Activated CD8-positive, alpha-beta memory T cell treated with anti-CD3 and anti-CD28 coated beads, Interleukin-2, amount 10 ng/mL, durations not matched to agents 7 days and 5 days (primary cell): ENCODE measurements around the gene RGP1. TPM values are rescaled to one million over a fixed set of nuclear protein-coding genes. Genes with fewer than 3 reads are reported as not detected.

Source experiments
- ATAC-seq: fragments of 150-1000 bp; cut with Tn5 transposase; one replicate; pipeline ENCODE4 v1.10.0; 2021; ENCODE audit warnings: moderate library complexity
- CTCF ChIA-PET: fragments of 350-600 bp; sonication (Branson Sonifier 250); formaldehyde crosslinking; loops from one replicate; lab custom pipeline; 2021; ENCODE audit warnings: antibody characterized with exemption; lab: Charles Lee
- DNase-seq: peaks from one replicate; pipeline ENCODE4 v3.0.0-alpha.2; 2020
- H3K27ac Mint-ChIP-seq: one replicate; pipeline ENCODE4 v1.8.0; 2021; ENCODE audit warnings: mild to moderate bottlenecking, mixed read lengths
- H3K27me3 Mint-ChIP-seq: one replicate; pipeline ENCODE4 v1.8.0; 2021; ENCODE audit warnings: mixed read lengths
- H3K36me3 Mint-ChIP-seq: one replicate; pipeline ENCODE4 v1.8.0; 2021; ENCODE audit warnings: mild to moderate bottlenecking, mixed read lengths
- H3K4me1 Mint-ChIP-seq: one replicate; pipeline ENCODE4 v1.8.0; 2021; ENCODE audit warnings: mixed read lengths
- H3K4me3 Mint-ChIP-seq: one replicate; pipeline ENCODE4 v1.8.0; 2021; ENCODE audit warnings: mild to moderate bottlenecking, moderate library complexity, mixed read lengths
- H3K9me3 Mint-ChIP-seq: one replicate; pipeline ENCODE4 v1.8.0; 2022; ENCODE audit warnings: low read depth, mixed read lengths
- total RNA-seq, 2 experiments: library from RNA; stranded (reverse); gene quantifications; one replicate each; pipeline ENCODE4 v1.2.3, GENCODE V29; 2021

RGP1 gene, protein sequence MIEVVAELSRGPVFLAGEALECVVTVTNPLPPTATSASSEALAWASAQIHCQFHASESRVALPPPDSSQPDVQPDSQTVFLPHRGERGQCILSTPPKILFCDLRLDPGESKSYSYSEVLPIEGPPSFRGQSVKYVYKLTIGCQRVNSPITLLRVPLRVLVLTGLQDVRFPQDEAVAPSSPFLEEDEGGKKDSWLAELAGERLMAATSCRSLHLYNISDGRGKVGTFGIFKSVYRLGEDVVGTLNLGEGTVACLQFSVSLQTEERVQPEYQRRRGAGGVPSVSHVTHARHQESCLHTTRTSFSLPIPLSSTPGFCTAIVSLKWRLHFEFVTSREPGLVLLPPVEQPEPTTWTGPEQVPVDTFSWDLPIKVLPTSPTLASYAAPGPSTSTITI
- total RNA-seq, result 10 to 100 TPM; 21.0 to 23.6 TPM

DNA sequence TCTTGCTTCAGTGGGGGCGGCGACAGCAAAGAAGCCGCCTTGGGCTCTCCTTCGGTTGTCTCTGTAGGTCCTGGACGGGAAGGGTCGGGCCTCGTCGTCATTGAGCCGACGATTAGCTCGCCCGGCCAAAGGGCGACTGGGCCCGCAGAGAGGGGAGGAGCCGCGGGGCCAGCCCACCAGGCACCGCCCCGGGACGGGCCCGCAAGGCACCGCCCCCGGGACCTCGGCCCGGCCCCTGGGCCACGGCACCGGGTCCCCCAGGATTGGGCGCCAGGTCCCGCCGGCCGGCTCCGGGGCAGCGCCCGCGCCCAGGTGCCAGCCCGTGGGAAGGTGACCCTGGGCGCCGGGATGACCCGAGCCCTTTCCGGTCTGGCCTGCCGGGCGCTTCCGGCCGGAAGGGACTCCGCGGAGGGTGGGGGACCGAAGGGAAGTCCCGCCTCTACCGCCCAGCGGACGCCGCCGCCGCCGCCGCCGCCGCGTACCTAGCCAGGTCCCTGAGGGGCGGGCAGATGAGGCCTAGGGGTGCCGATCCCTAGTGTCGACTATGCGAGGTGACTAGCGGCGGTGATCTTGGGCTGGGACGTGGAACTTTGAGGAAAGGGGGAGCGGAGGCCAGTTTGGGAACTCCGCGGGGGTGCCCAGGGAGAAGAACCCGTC lies at the start of gene RGP1, which contains the start of gene GBA2:
Gene RGP1 (plus strand): TSS at position 430 of the 657 bp plus-strand sequence. CDS start 469 bp downstream, outside the sequence.
Gene GBA2 (minus strand): TSS at position 371 of the 657 bp plus-strand sequence. CDS start 524 bp downstream, outside the sequence.
- no peaks in the 10 kb centered on the region for H3K27me3 Mint-ChIP-seq

DNA sequence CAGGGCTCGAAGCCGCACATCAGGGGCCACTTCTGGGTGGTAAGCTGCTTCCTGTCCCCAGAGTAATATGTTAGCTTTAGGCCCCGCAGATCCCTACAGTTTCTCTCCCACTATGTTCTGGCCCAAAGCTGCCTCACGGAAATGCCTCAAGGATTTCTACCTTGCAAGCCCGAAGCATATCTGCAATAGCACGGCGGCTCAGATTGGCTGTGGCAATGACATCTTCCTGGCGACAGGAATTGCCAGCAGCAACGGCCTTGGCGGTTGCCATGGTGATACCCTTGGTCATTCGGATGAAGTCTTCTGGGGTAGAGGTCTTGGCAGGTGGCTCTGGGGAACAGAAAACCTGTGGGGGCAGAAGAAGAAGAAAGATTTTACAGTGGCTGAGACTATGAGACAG lies 49.1 kb upstream of the RGP1 start:
- no peaks in the 10 kb centered on the region for H3K9me3 Mint-ChIP-seq
- CTCF ChIA-PET, result interaction anchor here (1.2 to 1.7 kb wide), 3 partner anchors 27 to 41 kb away, joined by 4 to 5 read pairs (median 4); partner anchors contain the start of gene CCDC107
- H3K4me3 Mint-ChIP-seq, result no peak overlapping the region
- peaks cover 29% of the 10 kb centered on the region for H3K36me3 Mint-ChIP-seq
- H3K27ac Mint-ChIP-seq, result no peak overlapping the region
- H3K4me1 Mint-ChIP-seq, result peaks cover 2% of the 10 kb centered on the region
- no peaks in the 10 kb centered on the region for H3K27me3 Mint-ChIP-seq
- ATAC-seq (no peak), DNase-seq (no peak)

More for the DNA sequence above, at the start of gene RGP1, which contains the start of gene GBA2:
- H3K4me1 Mint-ChIP-seq, result peaks cover 41% of the 10 kb centered on the region
- peak within 1 kb of the TSS; percentile 86 for H3K27ac Mint-ChIP-seq
- DNase-seq (peak; percentile 83), ATAC-seq (peak; percentile 83)
- H3K36me3 Mint-ChIP-seq, result peaks cover 26% of the 10 kb centered on the region
- CTCF ChIA-PET, result interaction anchor here (0.9 to 7.2 kb wide), 21 partner anchors 8 to 178 kb away, joined by 3 to 150 read pairs (median 7); partner anchors contain the start of genes CCDC107, CREB3, HINT2 and RMRP
- H3K9me3 Mint-ChIP-seq, result no peaks in the 10 kb centered on the region
- peak within 1 kb of the TSS; percentile 88 for H3K4me3 Mint-ChIP-seq

DNA sequence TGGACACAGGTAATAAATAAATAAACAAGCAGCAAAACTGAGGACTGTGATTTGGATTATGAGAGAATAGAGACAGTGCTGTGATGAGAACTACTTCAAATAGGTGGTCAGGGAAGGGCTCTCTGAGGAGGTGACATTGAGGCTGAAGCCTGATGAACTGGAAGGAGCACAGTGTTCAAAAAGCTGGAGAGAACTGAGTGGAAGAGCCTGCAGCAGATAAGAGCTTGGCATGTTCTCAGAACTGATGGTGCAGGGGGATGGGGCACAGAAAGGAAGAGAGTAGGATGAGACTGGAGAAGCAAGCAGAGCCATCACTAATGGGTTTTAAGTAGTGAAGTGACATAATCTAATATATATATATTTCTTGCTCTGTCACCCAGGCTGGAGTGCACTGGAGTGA lies 48.1 kb upstream of the RGP1 start:
- DNase-seq, result no peak
- H3K4me3 Mint-ChIP-seq, result no peak overlapping the region
- ATAC-seq, result no peak
- no peaks in the 10 kb centered on the region for H3K27me3 Mint-ChIP-seq
- peaks cover 2% of the 10 kb centered on the region for H3K4me1 Mint-ChIP-seq
- no peaks in the 10 kb centered on the region for H3K9me3 Mint-ChIP-seq
- H3K36me3 Mint-ChIP-seq, result peaks cover 34% of the 10 kb centered on the region
- CTCF ChIA-PET, result interaction anchor here (1.2 to 1.7 kb wide), 4 partner anchors 26 to 90 kb away, joined by 3 to 5 read pairs (median 4); partner anchors contain the start of gene CCDC107
- no peak overlapping the region for H3K27ac Mint-ChIP-seq

DNA sequence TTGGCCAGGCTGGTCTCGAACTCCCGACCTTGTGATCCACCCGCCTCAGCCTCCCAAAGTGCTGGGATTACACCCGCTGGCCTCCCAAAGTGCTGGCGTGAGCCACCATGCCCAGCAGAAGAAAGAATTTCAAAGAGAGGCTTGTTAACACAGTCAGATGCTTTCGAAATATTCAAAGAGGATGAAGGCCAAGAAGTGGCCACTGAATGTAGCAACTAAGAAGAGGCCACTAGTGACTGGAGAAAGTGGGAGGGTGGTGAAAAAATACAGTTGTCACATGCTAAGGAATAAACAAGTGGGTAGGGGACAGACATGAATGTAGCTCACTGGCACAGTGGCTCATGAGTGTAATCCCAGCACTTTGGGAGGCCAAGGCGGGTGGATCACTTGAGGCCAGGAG lies 46.4 kb upstream of the RGP1 start:
- no peaks in the 10 kb centered on the region for H3K4me1 Mint-ChIP-seq
- no peak for ATAC-seq
- no peak for DNase-seq
- H3K36me3 Mint-ChIP-seq, result peaks cover 40% of the 10 kb centered on the region
- CTCF ChIA-PET, result no interaction called here
- H3K4me3 Mint-ChIP-seq, result no peak overlapping the region
- H3K27me3 Mint-ChIP-seq, result no peaks in the 10 kb centered on the region
- H3K27ac Mint-ChIP-seq, result no peak overlapping the region
- no peaks in the 10 kb centered on the region for H3K9me3 Mint-ChIP-seq

DNA sequence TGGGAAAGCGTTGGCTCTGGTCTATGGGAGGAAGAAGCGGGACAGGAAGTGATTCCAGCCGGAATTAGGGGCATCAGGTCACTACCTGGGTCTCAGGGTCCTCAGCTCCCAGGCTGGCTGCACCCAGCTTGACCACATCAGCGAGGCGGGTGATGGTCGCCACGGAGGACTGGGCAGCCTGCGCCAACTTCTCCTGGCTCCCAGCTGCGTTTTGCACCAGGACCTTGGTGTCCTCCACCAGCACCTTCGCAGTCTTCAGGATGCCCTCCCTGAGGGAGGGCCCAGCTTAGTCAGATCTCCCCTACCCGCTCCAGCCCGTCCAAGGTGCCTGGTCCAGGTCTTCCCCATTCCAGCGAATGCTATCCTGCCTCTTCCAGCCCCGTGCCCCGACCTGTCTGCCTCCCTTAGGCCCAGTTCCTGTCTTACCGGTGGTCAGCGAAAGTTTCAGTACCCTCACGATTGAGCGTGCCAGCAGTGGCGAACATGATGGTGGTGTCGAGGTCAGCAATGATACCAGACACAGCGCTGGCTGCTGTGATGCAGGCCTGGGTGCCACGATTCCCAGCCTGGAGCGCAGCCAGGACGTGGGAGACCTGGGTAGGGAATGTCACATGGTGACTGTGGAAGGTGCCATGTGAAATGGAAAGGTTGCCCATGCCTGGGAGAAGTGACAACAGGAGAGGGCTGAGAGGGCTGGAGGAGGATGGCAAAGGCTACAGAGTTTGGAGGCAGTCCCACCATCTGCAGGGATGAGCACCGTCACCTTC lies 45.0 kb upstream of the RGP1 start:
- no peak overlapping the region for H3K27ac Mint-ChIP-seq
- H3K4me3 Mint-ChIP-seq, result no peak overlapping the region
- DNase-seq, result no peak
- ATAC-seq, result no peak
- H3K4me1 Mint-ChIP-seq, result no peaks in the 10 kb centered on the region
- no peaks in the 10 kb centered on the region for H3K9me3 Mint-ChIP-seq
- CTCF ChIA-PET, result interaction anchor here (6.4 kb wide), 1 partner anchor 8 kb away, joined by 45 read pairs; no protein-coding TSS in a partner anchor
- H3K27me3 Mint-ChIP-seq, result no peaks in the 10 kb centered on the region
- H3K36me3 Mint-ChIP-seq, result peaks cover 53% of the 10 kb centered on the region

DNA sequence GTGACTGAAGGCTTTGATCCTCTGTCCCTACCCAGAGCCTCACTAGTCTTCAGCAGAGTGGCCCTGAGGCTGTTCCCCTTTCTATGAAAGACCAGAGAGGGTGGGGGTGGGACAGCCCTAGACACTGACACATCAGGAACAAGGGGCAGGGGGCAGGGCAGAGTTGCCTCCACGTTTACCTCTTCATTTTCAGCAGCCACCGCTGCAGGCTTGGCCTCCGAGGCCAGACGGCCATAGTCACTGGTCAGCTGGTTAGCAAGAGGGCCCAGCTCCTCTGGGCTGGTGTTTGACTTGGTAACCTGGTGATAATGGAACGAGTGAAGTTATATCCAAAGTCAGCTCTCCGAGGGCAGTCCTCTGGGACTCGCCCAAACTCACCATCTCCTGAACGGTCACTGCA lies 43.7 kb upstream of the RGP1 start:
- no peaks in the 10 kb centered on the region for H3K27me3 Mint-ChIP-seq
- no peaks in the 10 kb centered on the region for H3K4me1 Mint-ChIP-seq
- CTCF ChIA-PET, result interaction anchor here (1.6 to 6.4 kb wide), 2 partner anchors 9 to 16 kb away, joined by 3 to 45 read pairs; no protein-coding TSS in a partner anchor
- ATAC-seq (no peak), DNase-seq (no peak)
- no peak overlapping the region for H3K27ac Mint-ChIP-seq
- H3K36me3 Mint-ChIP-seq, result peaks cover 59% of the 10 kb centered on the region
- no peaks in the 10 kb centered on the region for H3K9me3 Mint-ChIP-seq
- no peak overlapping the region for H3K4me3 Mint-ChIP-seq

DNA sequence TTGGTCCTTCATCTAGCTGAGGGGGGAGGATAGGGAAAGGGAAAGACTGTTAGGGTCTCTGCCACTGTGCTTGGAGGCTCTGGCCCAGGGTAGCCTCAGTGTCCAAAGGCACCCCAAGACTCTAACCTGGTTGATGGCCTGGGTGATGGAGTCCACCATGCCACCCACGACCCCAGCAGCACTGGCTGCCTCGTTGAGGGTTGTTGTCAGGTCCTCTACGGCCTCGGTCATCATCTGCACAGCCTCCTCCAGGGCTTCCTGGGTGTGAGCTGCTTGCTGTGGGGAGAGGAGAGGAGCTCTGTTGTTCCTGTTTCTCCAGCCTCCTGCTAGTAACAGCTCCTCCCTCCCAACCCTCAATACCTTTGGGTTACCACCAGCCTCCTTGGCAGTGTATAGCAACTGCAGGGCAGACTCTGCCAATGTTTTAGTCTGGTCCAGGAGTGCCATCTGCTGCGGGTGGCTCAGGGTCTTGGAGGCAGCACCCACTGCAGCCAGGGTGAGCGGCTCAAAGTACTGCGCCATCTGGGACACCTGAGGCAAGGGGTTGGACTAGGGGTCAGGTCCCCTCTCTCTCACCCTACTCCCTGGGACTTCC lies 43.2 kb upstream of the RGP1 start:
- H3K27ac Mint-ChIP-seq, result no peak overlapping the region
- peaks cover 65% of the 10 kb centered on the region for H3K36me3 Mint-ChIP-seq
- ATAC-seq (no peak), DNase-seq (no peak)
- H3K27me3 Mint-ChIP-seq, result no peaks in the 10 kb centered on the region
- CTCF ChIA-PET, result interaction anchor here (1.6 to 6.4 kb wide), 2 partner anchors 10 to 15 kb away, joined by 3 to 45 read pairs; no protein-coding TSS in a partner anchor
- H3K4me3 Mint-ChIP-seq, result no peak overlapping the region
- no peaks in the 10 kb centered on the region for H3K9me3 Mint-ChIP-seq
- H3K4me1 Mint-ChIP-seq, result no peaks in the 10 kb centered on the region

DNA sequence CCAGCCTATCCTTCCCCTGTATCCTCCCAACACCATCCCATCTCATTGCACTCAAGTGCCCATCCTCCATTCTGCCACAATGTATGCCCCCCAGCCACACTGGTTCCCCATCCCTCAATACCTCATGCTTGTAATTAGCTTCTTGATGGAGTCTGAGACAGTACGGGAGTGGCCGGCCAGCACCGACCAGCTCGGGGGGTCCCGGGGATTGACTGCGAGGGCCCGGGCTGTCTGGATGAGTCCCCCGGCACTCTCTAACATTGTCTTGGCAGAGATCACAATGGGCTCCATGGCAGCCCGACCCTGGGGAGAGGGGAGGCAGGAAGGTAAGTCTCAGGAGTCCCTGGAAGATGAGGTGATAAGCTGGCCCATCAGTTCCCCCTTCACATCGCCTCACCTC lies 42.1 kb upstream of the RGP1 start:
- no peaks in the 10 kb centered on the region for H3K9me3 Mint-ChIP-seq
- DNase-seq (no peak), ATAC-seq (no peak)
- H3K4me3 Mint-ChIP-seq, result no peak overlapping the region
- CTCF ChIA-PET, result interaction anchor here (6.4 kb wide), 1 partner anchor 11 kb away, joined by 45 read pairs; no protein-coding TSS in a partner anchor
- no peaks in the 10 kb centered on the region for H3K27me3 Mint-ChIP-seq
- H3K36me3 Mint-ChIP-seq, result peaks cover 71% of the 10 kb centered on the region
- H3K27ac Mint-ChIP-seq, result no peak overlapping the region
- H3K4me1 Mint-ChIP-seq, result no peaks in the 10 kb centered on the region

DNA sequence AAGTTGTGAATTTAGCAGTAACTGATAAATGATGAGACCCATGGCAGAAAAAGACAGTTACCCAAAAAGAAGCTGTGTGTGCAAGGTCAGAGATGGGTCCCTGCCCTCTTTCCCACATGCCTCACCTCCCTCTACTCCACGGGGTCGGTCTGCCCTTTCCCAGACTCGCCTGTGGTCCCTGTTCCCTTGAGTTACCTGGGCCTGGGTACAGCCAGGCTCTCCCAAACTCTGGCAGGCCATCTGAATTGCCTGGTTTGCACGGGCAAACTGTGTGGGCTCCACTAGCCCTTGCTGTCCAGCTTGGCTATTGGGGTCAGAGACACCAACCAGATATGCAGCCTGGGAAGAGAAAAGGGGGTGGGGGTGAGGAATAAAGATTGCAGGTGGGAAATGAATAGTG lies 40.9 kb upstream of the RGP1 start:
- no peaks in the 10 kb centered on the region for H3K9me3 Mint-ChIP-seq
- ATAC-seq (no peak), DNase-seq (no peak)
- peaks cover 72% of the 10 kb centered on the region for H3K36me3 Mint-ChIP-seq
- no peaks in the 10 kb centered on the region for H3K4me1 Mint-ChIP-seq
- CTCF ChIA-PET, result interaction anchor here (0.6 to 6.4 kb wide), 3 partner anchors 12 to 89 kb away, joined by 3 to 45 read pairs (median 5); no protein-coding TSS in a partner anchor
- no peak overlapping the region for H3K4me3 Mint-ChIP-seq
- H3K27me3 Mint-ChIP-seq, result no peaks in the 10 kb centered on the region
- H3K27ac Mint-ChIP-seq, result no peak overlapping the region

DNA sequence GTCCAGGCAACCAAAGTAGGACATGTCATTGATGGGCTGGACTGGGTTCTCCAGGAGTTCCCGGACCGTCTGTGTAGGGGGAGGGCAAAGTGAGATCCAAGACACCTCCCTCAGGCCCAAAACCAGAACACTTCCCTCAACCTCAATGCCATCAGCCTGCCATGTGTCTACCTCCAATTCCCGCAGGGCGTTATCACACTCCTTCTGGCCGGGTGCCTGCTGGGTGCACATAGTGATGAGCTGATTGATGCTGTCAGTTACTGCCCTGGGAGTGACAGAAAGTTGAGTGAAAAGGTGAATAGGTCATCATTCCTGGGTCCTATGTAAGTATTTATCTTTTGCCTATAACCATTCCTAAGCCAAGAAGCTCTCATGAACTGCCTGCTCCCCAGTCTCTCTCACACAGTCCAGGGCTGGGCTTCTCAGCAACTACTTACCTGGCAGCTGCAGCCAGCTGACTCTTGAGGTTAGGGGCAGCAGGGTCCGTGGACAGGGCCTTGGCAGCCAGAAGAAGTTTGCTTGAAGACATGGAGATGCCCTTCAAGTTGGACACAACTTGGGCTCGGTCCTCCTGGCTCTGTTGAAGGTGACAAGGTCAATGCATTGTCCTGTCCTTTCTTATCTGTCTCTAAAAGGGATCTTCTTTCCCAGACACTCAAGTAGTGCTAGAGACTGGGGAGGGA lies 38.1 kb upstream of the RGP1 start:
- H3K4me3 Mint-ChIP-seq, result no peak overlapping the region
- H3K9me3 Mint-ChIP-seq, result no peaks in the 10 kb centered on the region
- H3K27ac Mint-ChIP-seq, result no peak overlapping the region
- H3K36me3 Mint-ChIP-seq, result peaks cover 73% of the 10 kb centered on the region
- DNase-seq, result no peak
- H3K4me1 Mint-ChIP-seq, result no peaks in the 10 kb centered on the region
- CTCF ChIA-PET, result interaction anchor here (0.7 to 5.7 kb wide), 2 partner anchors 14 to 19 kb away, joined by 3 to 41 read pairs; no protein-coding TSS in a partner anchor
- no peak for ATAC-seq
- H3K27me3 Mint-ChIP-seq, result no peaks in the 10 kb centered on the region

DNA sequence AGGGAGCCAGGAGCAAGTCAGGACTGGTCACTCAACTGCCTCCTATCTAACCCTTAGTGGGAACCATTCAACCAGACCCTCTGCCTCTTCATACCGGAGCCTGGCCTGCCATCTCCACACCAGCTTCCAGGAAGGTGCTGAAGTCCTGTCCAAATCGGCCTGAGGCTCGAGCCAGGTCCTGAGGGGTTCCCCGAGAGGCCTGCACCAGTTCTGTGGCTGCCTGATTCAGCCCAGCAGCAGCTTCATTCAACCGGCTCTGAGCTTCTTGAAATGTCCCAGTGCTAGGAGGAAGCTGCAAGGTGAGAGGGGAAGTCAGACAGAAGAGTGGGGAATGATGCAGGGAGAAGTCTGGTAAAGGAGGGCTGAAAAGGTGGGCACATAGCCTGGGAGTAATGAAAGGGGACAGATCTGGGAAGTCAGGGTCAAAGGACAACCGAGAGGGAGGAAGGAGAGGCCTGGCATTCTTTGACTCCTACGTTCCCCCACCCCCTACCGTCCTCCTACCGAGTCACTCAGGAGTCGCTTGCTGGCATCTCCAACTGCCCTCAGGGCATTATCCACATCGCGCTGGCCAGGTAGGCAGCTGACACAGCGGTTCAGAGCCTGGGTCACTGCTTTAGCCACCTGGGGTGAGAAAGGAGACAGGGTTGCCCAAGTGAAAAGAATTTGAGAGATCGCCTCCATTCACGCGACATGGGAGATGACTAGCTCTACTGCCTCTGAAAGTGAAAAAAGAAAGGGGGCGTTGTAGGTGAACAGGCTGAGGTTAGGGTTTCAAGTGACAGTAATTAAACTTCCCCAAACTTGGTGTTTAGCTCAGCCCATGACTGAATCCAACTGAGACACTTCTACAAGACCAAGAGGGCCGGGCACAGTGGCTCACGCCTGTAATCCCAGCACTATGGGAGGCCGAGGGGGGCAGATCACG lies 37.3 kb upstream of the RGP1 start:
- H3K4me1 Mint-ChIP-seq, result no peaks in the 10 kb centered on the region
- H3K27ac Mint-ChIP-seq, result no peak overlapping the region
- no peaks in the 10 kb centered on the region for H3K27me3 Mint-ChIP-seq
- H3K9me3 Mint-ChIP-seq, result no peaks in the 10 kb centered on the region
- DNase-seq, result no peak
- CTCF ChIA-PET, result interaction anchor here (0.7 to 5.7 kb wide), 3 partner anchors 15 to 24 kb away, joined by 3 to 41 read pairs (median 4); no protein-coding TSS in a partner anchor
- no peak overlapping the region for H3K4me3 Mint-ChIP-seq
- peaks cover 75% of the 10 kb centered on the region for H3K36me3 Mint-ChIP-seq
- no peak for ATAC-seq
